ENCODE data around the gene NTM. TPM values are rescaled to one million over a fixed set of nuclear protein-coding genes. Genes with fewer than 3 reads are reported as not detected.

Gene NTM
- total RNA-seq, 1 donor from 2014 or later = 82.7 TPM

DNA sequence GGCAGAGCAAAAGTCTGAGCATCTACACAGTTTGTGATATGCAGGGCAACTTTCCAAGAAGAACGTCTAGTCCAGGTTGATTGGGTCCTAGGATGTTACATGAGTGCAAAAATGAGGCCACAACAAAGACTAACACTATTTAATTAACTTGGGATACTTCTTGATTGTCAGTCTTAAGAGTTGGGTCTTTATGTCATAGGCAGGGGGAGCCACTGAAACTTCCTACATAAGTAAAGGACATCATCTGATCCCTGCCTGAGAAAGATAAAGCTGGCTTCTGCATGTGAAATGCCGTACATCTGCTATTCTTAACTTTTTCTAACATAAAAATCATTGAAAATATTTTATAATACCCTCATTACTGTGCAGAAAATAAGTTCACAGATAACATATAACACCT lies 525.5 kb downstream of the NTM start:
- H3K27ac Mint-ChIP-seq (ENCODE audit: unreplicated experiment) = no peak overlapping the region
- no peak overlapping the region for H3K4me3 Mint-ChIP-seq (ENCODE audit: unreplicated experiment)
- TF ChIP-seq, protein P1, sequence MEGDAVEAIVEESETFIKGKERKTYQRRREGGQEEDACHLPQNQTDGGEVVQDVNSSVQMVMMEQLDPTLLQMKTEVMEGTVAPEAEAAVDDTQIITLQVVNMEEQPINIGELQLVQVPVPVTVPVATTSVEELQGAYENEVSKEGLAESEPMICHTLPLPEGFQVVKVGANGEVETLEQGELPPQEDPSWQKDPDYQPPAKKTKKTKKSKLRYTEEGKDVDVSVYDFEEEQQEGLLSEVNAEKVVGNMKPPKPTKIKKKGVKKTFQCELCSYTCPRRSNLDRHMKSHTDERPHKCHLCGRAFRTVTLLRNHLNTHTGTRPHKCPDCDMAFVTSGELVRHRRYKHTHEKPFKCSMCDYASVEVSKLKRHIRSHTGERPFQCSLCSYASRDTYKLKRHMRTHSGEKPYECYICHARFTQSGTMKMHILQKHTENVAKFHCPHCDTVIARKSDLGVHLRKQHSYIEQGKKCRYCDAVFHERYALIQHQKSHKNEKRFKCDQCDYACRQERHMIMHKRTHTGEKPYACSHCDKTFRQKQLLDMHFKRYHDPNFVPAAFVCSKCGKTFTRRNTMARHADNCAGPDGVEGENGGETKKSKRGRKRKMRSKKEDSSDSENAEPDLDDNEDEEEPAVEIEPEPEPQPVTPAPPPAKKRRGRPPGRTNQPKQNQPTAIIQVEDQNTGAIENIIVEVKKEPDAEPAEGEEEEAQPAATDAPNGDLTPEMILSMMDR (IDR thresholded peaks at IDR 0.05) = peak; percentile 15
- H3K9me3 Mint-ChIP-seq (ENCODE audit: unreplicated experiment) = no peaks in the 10 kb centered on the region
- no peak for DNase-seq (ENCODE audit: extremely low spot score, unreplicated experiment)
- H3K4me1 Mint-ChIP-seq (ENCODE audit: unreplicated experiment) = peaks cover 38% of the 10 kb centered on the region
- no peaks in the 10 kb centered on the region for H3K27me3 Mint-ChIP-seq (ENCODE audit: unreplicated experiment)
- no peaks in the 10 kb centered on the region for H3K36me3 Mint-ChIP-seq (ENCODE audit: unreplicated experiment)

DNA sequence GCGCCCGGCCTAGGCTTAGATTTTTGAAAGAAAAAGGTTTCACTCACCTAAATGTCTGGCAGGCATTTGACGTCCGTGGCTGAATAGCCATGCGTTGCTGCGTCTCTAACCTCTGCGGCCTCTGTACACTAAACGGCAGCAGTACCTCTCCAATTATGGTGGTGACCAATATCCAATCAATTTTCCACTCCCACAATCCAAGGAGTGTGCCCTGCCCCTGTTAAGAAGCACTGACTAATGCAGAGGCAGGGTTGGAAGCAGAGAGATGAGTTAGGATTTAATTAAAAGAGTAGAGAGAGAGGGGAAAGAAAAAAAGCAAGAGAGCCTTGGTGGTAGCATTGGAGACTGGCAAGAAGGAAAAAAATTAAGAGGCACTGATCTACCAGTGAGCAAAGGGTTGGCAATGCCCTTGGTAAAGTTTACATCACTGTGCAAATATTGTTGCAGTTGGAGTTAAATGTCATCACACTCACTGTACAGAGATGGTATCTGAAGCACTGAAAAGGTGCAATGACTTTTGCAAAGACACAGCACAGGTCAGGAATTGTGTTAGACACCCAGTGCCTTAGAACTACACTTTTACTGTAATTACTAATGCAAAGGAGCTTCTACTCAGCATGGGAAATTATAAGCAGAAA lies 526.7 kb downstream of the NTM start:
- H3K27me3 Mint-ChIP-seq (ENCODE audit: unreplicated experiment) = no peaks in the 10 kb centered on the region
- peaks cover 38% of the 10 kb centered on the region for H3K4me1 Mint-ChIP-seq (ENCODE audit: unreplicated experiment)
- TF ChIP-seq, protein P1 (IDR thresholded peaks at IDR 0.05) = no peak
- no peaks in the 10 kb centered on the region for H3K9me3 Mint-ChIP-seq (ENCODE audit: unreplicated experiment)
- H3K36me3 Mint-ChIP-seq (ENCODE audit: unreplicated experiment) = no peaks in the 10 kb centered on the region
- no peak overlapping the region for H3K27ac Mint-ChIP-seq (ENCODE audit: unreplicated experiment)
- H3K4me3 Mint-ChIP-seq (ENCODE audit: unreplicated experiment) = no peak overlapping the region
- no peak for DNase-seq (ENCODE audit: extremely low spot score, unreplicated experiment)

DNA sequence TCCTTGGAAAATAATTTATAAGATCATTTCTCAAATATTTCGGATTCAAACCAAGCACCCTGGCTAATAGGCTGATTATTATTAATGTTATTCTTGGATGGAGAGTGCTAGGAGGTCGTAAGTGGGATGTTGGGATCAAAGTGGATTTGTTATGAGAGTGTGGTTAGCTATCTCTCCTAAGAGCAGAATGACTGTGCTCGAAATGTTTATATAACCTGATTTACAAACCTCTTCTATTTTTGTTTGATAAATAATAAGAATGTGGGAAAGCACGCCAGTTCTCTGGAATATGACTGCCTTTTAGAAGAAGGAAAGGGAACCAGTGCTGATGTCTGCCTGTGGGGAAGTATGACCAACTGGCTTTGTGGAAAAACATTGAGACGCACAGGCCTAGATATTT lies 527.5 kb downstream of the NTM start:
- no peaks in the 10 kb centered on the region for H3K36me3 Mint-ChIP-seq (ENCODE audit: unreplicated experiment)
- DNase-seq (ENCODE audit: extremely low spot score, unreplicated experiment) = no peak
- H3K27ac Mint-ChIP-seq (ENCODE audit: unreplicated experiment) = peak overlapping the region; percentile 2

DNA sequence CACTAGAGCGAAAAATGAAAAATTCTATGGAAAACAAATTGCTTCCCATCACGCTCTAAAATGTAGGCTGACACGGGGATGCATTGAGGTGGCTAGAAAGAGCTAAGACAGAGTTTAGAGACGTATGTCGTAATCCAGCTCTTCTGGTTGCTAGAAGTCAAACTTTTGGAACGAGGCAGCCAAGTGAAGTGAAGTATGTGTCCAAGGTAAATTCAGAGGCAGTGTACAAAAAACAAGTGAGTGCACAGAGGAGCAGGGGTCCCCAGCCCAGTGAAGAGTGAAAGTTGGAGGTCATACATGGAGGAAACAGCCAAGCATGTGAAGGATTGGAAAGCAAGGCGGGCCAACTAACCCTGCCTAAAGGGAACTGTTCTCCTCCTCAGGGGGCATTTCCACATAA lies 528.5 kb downstream of the NTM start:
- no peaks in the 10 kb centered on the region for H3K36me3 Mint-ChIP-seq (ENCODE audit: unreplicated experiment)
- peaks cover 38% of the 10 kb centered on the region for H3K4me1 Mint-ChIP-seq (ENCODE audit: unreplicated experiment)
- peak overlapping the region; percentile 66 for H3K27ac Mint-ChIP-seq (ENCODE audit: unreplicated experiment)
- no peaks in the 10 kb centered on the region for H3K9me3 Mint-ChIP-seq (ENCODE audit: unreplicated experiment)
- H3K4me3 Mint-ChIP-seq (ENCODE audit: unreplicated experiment) = no peak overlapping the region
- TF ChIP-seq, protein P1 (IDR thresholded peaks at IDR 0.05) = no peak
- DNase-seq (ENCODE audit: extremely low spot score, unreplicated experiment) = no peak
- H3K27me3 Mint-ChIP-seq (ENCODE audit: unreplicated experiment) = no peaks in the 10 kb centered on the region

More for the DNA sequence above, 527.5 kb downstream of the NTM start:
- H3K4me3 Mint-ChIP-seq (ENCODE audit: unreplicated experiment) = no peak overlapping the region
- H3K27me3 Mint-ChIP-seq (ENCODE audit: unreplicated experiment) = no peaks in the 10 kb centered on the region
- TF ChIP-seq, protein P1 (IDR thresholded peaks at IDR 0.05) = no peak
- H3K9me3 Mint-ChIP-seq (ENCODE audit: unreplicated experiment) = no peaks in the 10 kb centered on the region
- H3K4me1 Mint-ChIP-seq (ENCODE audit: unreplicated experiment) = peaks cover 38% of the 10 kb centered on the region

DNA sequence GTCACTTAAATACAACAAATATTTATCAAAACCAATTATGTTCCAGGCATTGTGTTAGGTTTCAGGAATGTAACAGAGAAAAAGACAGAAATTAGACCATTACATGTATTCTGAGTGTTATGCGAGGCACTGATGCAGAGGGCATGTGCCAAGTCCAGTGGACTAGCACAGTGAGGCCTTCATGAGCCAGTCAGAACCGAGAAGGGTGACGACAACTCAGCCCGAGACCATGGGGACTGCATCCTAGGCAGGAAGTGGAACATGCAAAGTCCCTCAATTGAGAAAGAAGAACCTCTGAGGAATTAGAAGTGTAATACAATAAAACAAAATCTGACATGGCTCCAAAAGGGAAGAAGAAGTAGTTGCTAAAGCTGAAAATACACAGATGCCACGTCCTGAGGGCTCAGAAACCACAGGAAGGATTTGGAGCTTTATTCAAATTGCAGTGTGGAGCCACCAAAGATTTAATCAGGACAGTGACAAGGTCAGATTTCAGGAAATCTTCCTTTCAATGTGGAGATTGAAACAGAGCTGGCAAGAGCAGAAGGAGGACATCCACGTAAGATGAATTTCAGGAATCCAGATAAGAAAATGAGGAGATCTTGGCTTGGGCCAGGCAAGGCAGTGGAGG lies 529.6 kb downstream of the NTM start:
- Mint-ChIP-seq H3K4me3 (ENCODE audit: unreplicated experiment) (no peak overlapping the region), H3K27me3 (ENCODE audit: unreplicated experiment) (no peaks in the 10 kb centered on the region), H3K27ac (ENCODE audit: unreplicated experiment) (no peak overlapping the region), H3K9me3 (ENCODE audit: unreplicated experiment) (no peaks in the 10 kb centered on the region), H3K4me1 (ENCODE audit: unreplicated experiment) (peaks cover 43% of the 10 kb centered on the region), H3K36me3 (ENCODE audit: unreplicated experiment) (no peaks in the 10 kb centered on the region)
- no peak for DNase-seq (ENCODE audit: extremely low spot score, unreplicated experiment)
- TF ChIP-seq, protein P1 (IDR thresholded peaks at IDR 0.05) = no peak

Measured in osteocyte (in vitro differentiated cells).